ENCODE results near the gene PASK.

DNA sequence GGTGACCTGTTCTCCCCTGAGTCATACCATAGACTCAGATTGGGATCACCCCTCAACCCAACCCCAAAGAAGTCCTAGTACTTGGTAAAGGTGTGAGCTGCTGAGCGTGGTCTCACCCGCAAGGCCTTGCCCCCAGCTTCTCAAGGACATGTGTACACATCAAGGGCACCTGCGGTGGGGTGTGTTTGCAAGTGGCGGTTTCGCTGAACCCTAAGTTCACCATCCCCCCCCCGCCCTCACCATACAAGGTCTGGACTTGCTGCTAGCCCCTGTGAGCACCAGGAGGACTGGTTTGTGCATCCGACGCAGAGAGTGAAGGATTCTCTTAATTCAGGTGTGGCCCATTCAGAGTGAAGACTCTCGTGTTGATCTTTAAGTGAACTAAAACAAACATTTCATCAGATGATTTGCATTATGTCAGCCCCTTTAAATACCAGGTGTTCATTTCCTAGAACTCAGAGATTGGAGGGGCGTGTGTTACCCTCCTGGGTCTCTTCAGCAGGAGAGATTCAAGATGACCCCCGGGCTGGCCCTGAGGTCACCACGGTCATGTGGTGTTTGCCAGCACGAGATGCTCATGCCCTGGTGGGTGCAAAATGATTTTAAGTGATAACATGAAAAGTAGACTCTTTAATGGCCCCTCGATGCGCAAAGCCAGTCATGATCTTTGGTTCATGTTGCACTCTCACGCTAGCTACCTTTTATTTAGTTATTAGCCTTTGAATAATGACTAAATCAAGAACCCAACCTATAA lies 75.0 kb downstream of the PASK start:
- TF ChIP-seq CTCF (IDR thresholded peaks at IDR 0.05) (no peak), POLR2A (IDR thresholded peaks at IDR 0.05) (no peak)
